LHCN-M2 (cell line): Measurements from ENCODE around the gene TOMM6. TPM values are rescaled to one million over a fixed set of nuclear protein-coding genes. Genes with fewer than 3 reads are reported as not detected.

Source experiments
- DNase-seq: peaks from one replicate; pipeline ENCODE4 v3.0.0-alpha.2; 2012; ENCODE audit warnings: low read depth
- total RNA-seq: library from RNA; depleted of rRNA; stranded (reverse); fragments of >200 nt; gene quantifications from 2 replicates; pipeline ENCODE4 v1.2.3, GENCODE V29; 2014; rRNA removed

TOMM6 gene
- total RNA-seq, 1 experiment from 2014 or later: 160 TPM

DNA sequence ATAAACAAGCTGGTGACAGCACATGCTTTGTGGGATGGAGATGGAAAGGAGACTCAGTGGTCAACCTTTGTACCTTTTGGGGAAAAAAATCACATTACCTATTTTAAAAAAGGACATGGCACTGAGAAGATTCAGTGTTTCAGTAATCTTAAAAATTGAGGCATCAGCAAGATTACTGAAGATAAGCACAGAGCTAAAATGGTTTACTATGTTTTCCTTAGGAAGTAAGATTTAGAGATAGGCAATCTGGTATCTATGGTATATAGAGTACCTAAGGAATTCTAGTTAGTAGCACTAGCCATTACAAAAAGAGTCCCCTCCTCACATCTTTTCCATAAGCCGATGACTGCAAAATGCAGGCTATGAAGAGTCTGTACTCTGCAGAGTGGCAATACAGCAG lies 35.7 kb downstream of the TOMM6 start:
- DNase-seq: no peak

DNA sequence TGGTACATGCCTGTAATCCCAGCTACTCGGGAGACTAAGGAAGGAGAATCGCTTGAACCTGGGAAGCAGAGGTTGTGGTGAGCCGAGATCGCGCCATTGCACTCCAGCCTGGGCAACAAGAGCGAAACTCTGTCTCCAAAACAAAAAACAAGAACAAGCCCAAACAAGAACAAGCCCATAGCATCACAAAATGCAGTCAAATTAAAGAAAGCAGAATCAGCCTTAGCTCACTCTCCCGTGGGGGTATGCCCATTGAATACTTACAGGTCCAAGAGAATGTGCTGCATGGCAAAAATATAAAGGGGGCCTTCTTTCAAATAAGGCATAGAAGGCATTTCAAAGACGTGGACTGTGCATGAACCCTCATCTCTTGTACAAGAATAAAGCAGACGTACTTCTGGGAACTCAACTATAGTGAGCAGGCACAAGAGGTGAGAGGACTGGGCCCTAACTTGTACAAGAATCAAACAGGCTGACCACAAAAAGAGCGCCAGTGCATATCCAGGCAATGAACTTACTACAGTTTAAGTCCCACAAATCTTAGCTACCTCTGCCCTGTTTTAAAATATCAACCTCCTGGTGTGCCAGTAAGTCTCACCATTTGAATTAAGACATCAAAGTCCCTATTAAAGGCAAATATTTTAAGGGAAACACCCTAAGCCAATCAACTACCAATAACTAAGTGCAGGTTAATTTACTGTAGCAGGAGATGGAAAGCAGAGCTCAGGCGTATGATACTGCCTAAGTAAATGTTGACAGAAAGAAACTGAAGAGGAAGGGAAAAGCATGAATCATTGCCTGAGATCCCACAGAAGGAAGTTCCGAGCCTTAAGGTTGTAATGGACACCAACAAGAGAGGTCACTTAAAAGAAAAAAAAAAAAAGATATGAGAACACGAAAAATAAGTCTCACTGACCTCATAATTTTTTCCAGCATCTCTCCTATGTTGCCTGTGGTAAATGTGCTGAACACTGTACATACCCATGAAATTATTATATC lies 37.4 kb downstream of the TOMM6 start:
- peak; percentile 76 for DNase-seq

GRCh38 chr6:41826343-41827022 lies 39.0 kb downstream of the TOMM6 start:
- no peak for DNase-seq

GRCh38 chr6:41832263-41832662 lies 44.8 kb downstream of the TOMM6 start:
- no peak for DNase-seq

- DNase-seq: peak; percentile 38
Observed at GRCh38 chr6:41836022-41836659, 48.6 kb downstream of the TOMM6 start.

GRCh38 chr6:41836660-41837052 lies 49.2 kb downstream of the TOMM6 start:
- DNase-seq: peak; percentile 27

Other genes with a start within 250 kb of the TOMM6 start
- 4.2 and 4.6 TPM in 2 replicates for gene FOXP4, start 241.3 kb upstream of the TOMM6 start, total RNA-seq
- 0.23 TPM in 1 of 2 replicates, not detected in the other for gene MDFI, start 149.2 kb upstream of the TOMM6 start, total RNA-seq
- gene TFEB, start 52.1 kb upstream of the TOMM6 start, total RNA-seq: 2.4 and 3.6 TPM in 2 replicates
- not detected in 2 replicates for gene PGC, start 40.3 kb upstream of the TOMM6 start, total RNA-seq
- gene FRS3, start 7.8 kb upstream of the TOMM6 start, total RNA-seq: 3.3 and 3.4 TPM in 2 replicates
- 1.7 and 3.1 TPM in 2 replicates for gene PRICKLE4, start 6.9 kb upstream of the TOMM6 start, total RNA-seq
- 1.6 and 1.7 TPM in 2 replicates for gene USP49, start 107.7 kb downstream of the TOMM6 start, total RNA-seq
- gene MED20, start 133.4 kb downstream of the TOMM6 start, total RNA-seq: 22.5 and 26.2 TPM in 2 replicates
- gene BYSL, start 133.8 kb downstream of the TOMM6 start, total RNA-seq: 18.5 and 23.7 TPM in 2 replicates
- 176 and 251 TPM in 2 replicates for gene CCND3, start 154.1 kb downstream of the TOMM6 start, total RNA-seq